Testis (tissue), 3 donors: ENCODE measurements around the gene ITGB5. TPM values are rescaled to one million over a fixed set of nuclear protein-coding genes. Genes with fewer than 3 reads are reported as not detected.

Experiments used
- DNase-seq: peaks from one replicate; pipeline ENCODE4 v3.0.0-alpha.2; 2019
- H3K27ac ChIP-seq, 2 donors: fragments of 200-600 bp; sonication (generic); one replicate each; pipeline ENCODE4 v1.5.1; 2019
- H3K27me3 ChIP-seq: fragments of 200-600 bp; sonication (generic); one replicate; pipeline ENCODE4 v1.5.1; 2019
- H3K36me3 ChIP-seq: fragments of 200-600 bp; sonication (generic); one replicate; pipeline ENCODE4 v1.5.1; 2017; ENCODE audit warnings: low read depth; ENCODE audit errors: missing control alignments
- H3K4me1 ChIP-seq: fragments of 200-600 bp; sonication (generic); one replicate; pipeline ENCODE4 v1.5.1; 2019
- H3K4me3 ChIP-seq, 2 donors: fragments of 200-600 bp; sonication (generic); one replicate each; pipeline ENCODE4 v1.5.1; 2017 to 2019
- H3K9me3 ChIP-seq: fragments of 200-600 bp; sonication (generic); one replicate; pipeline ENCODE4 v1.5.1; 2017
- POLR2A ChIP-seq: fragments of 450-650 bp; IDR thresholded peaks from one replicate; pipeline ENCODE4 v1.6.1; 2017; ENCODE audit warnings: antibody characterized with exemption, mild to moderate bottlenecking, moderate library complexity
- WGBS, 2 donors: methylation state at CpG; one replicate each; pipeline ENCODE4 v1.1.5; 2018; 5-methylcytosine and 5-hydroxymethylcytosine counted together
- intact Hi-C: fragments of 100-400 bp; cut with DNase I; formaldehyde crosslinking; loops from one replicate; pipeline ENCODE4 v1.15.1; 2023; ENCODE audit warnings: low total_unique reads
- polyA plus RNA-seq: library from polyadenylated mRNA; stranded (reverse); fragments of 350-450 nt; fragmentation: Illumina TruSeq; extraction: RNeasy Lipid Tissue Mini Kit (QIAGEN cat#74804); gene quantifications from one replicate; pipeline ENCODE4 v1.2.3, GENCODE V29; 2014; ENCODE audit warnings: low read depth, low replicate concordance; ENCODE audit not compliant: insufficient read depth
- total RNA-seq, 2 donors: library from RNA; depleted of rRNA; stranded (reverse); fragments of >200 nt; gene quantifications; one replicate each; pipeline ENCODE4 v1.2.3, GENCODE V29; 2016
- TF ChIP-seq, protein P1 (sequence below), 3 experiments: fragments of 450-650 bp in 2 of 3; fragments of 200-600 bp in 1 of 3; sonication (generic) in 1 of 3; IDR thresholded peaks; one replicate each; pipeline ENCODE4 v1.5.1; 2016 to 2019; ENCODE audit warnings: antibody characterized with exemption in 3 of 3, mild to moderate bottlenecking in 2 of 3, moderate library complexity in 1 of 3

The ITGB5 gene
- total and polyA plus RNA-seq, 3 donors from 2014 or later: 46.0 to 101 (median 76.9) TPM

DNA sequence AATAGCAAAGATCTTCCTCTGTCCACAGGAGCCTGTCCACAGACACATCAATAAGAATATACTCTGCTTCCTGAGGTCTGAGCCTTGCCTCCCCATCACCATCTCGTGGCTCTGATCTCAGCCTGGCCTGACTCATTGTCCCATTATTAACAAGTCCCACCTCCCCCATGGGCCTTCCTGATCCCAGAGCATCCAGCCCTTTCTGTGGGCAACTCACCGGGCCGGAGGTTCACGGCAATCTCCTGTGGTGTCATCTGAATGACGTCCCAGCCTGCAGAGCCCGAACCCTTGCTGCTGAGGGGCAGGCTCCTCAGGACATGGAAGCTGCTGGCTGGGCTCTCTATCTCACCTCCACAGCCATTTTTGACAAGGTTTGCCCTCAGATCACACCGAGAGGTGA lies 28.1 kb downstream of the ITGB5 start:
- no peaks in the 10 kb centered on the region for H3K9me3 ChIP-seq
- H3K4me1 ChIP-seq: peaks cover 17% of the 10 kb centered on the region
- H3K4me3 ChIP-seq: no peak overlapping the region
- WGBS, 2 donors: 83 to 92% methylated on average over 7 of the region's 7 CpGs
- H3K36me3 ChIP-seq: no peaks in the 10 kb centered on the region
- TF ChIP-seq, protein P1, sequence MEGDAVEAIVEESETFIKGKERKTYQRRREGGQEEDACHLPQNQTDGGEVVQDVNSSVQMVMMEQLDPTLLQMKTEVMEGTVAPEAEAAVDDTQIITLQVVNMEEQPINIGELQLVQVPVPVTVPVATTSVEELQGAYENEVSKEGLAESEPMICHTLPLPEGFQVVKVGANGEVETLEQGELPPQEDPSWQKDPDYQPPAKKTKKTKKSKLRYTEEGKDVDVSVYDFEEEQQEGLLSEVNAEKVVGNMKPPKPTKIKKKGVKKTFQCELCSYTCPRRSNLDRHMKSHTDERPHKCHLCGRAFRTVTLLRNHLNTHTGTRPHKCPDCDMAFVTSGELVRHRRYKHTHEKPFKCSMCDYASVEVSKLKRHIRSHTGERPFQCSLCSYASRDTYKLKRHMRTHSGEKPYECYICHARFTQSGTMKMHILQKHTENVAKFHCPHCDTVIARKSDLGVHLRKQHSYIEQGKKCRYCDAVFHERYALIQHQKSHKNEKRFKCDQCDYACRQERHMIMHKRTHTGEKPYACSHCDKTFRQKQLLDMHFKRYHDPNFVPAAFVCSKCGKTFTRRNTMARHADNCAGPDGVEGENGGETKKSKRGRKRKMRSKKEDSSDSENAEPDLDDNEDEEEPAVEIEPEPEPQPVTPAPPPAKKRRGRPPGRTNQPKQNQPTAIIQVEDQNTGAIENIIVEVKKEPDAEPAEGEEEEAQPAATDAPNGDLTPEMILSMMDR (IDR thresholded peaks at IDR 0.05): no peak
- no peak for TF ChIP-seq POLR2A
- intact Hi-C loops: no loop called here
- DNase-seq: no peak
- no peaks in the 10 kb centered on the region for H3K27me3 ChIP-seq
- H3K27ac ChIP-seq: no peak overlapping the region

DNA sequence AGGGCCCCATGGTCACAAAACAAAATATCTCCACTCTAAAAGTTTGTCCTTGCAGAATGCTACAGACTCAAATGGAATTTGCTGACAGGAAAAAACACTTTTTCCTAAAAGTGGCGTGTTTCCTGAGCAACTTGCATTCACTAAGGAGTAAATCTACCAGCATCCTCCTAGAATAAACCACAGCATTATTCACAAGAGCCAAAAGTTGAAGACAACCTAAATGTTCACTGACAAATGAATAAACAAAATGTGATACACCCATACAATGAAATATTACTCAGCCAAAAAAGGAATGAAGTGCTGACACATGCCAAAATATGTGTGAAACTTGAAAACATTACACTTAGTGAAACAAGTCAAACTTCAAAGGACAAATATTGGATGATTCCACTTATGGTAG lies 28.9 kb downstream of the ITGB5 start:
- WGBS, 2 donors: 30 to 59% methylated on average over 1 of the region's 1 CpG
- Histone ChIP-seq H3K36me3 (no peaks in the 10 kb centered on the region), H3K4me3 (no peak overlapping the region), H3K27ac (no peak overlapping the region), H3K4me1 (peaks cover 17% of the 10 kb centered on the region), H3K27me3 (no peaks in the 10 kb centered on the region), H3K9me3 (no peaks in the 10 kb centered on the region)
- intact Hi-C loops: no loop called here
- DNase-seq: no peak
- TF ChIP-seq, protein P1 (IDR thresholded peaks at IDR 0.05): no peak
- no peak for TF ChIP-seq POLR2A

DNA sequence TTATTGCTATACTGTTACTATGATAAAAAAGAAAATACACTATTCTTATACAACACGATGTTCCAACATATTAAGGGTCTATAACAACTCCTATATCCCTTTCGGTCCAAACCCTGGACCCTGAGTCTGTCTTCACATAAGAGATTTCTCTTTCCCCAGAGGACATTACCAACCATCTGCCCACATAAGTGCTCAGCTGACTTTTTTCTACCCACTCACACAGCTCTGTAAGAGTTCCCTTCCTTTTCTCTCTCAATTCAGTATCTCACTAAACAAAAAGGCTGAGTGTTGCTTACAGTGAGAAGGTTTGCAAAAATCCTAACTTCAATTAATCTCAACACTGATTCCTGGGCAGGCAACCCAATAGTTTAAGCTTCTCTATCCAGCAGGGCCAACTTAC lies 30.5 kb downstream of the ITGB5 start:
- intact Hi-C loops: no loop called here
- H3K36me3 ChIP-seq: no peaks in the 10 kb centered on the region
- TF ChIP-seq, protein P1 (IDR thresholded peaks at IDR 0.05): no peak
- TF ChIP-seq POLR2A: no peak
- no peaks in the 10 kb centered on the region for H3K9me3 ChIP-seq
- DNase-seq: no peak
- H3K27me3 ChIP-seq: no peaks in the 10 kb centered on the region
- peaks cover 17% of the 10 kb centered on the region for H3K4me1 ChIP-seq
- H3K27ac ChIP-seq: no peak overlapping the region
- WGBS, 2 donors: 88 to 99% methylated on average over 2 of the region's 2 CpGs
- H3K4me3 ChIP-seq: no peak overlapping the region

DNA sequence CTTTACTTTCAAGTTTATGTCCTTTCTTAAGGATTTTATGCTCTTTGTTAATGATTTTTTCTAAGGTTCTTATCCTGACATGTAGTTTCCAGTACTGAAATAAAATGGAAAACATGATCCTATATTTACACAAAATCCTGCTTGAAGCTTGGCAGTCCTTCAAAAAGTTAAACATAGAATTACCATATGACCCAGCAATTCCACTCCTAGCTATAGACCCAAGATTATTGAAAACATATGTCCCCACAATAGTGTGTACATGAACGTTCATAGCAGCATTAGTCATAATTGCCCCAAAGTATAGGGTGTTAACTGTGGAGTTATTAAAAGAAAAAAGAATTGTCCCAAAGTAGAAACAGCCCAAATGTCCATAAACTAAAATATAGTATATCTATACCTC lies 33.2 kb downstream of the ITGB5 start:
- Histone ChIP-seq H3K27ac (no peak overlapping the region), H3K27me3 (no peaks in the 10 kb centered on the region), H3K4me1 (peaks cover 18% of the 10 kb centered on the region), H3K36me3 (no peaks in the 10 kb centered on the region), H3K4me3 (no peak overlapping the region), H3K9me3 (no peaks in the 10 kb centered on the region)
- no peak for DNase-seq
- WGBS, 2 donors: 86 to 93% methylated on average over 1 of the region's 1 CpG
- intact Hi-C loops: no loop called here
- TF ChIP-seq, protein P1 (IDR thresholded peaks at IDR 0.05): no peak
- TF ChIP-seq POLR2A: no peak

- no peaks in the 10 kb centered on the region for H3K27me3 ChIP-seq
- no peak overlapping the region for H3K27ac ChIP-seq
- no peak overlapping the region for H3K4me3 ChIP-seq
- no peaks in the 10 kb centered on the region for H3K36me3 ChIP-seq
- intact Hi-C loops: no loop called here
- 88 to 97% methylated on average over 3 of the region's 3 CpGs for WGBS, 2 donors
- H3K4me1 ChIP-seq: peaks cover 15% of the 10 kb centered on the region
- TF ChIP-seq, protein P1 (IDR thresholded peaks at IDR 0.05): no peak
- no peak for TF ChIP-seq POLR2A
- DNase-seq: no peak
- no peaks in the 10 kb centered on the region for H3K9me3 ChIP-seq
Observed at GRCh38 chr3:124853446-124853845, 33.7 kb downstream of the ITGB5 start.
